Left hindlimb (tissue), 1 donor: Measurements from ENCODE around the gene LARP4B.

ENCODE experiments used
- DNase-seq: peaks from one replicate; pipeline ENCODE4 v3.0.0-alpha.2; 2018

The LARP4B gene

DNA sequence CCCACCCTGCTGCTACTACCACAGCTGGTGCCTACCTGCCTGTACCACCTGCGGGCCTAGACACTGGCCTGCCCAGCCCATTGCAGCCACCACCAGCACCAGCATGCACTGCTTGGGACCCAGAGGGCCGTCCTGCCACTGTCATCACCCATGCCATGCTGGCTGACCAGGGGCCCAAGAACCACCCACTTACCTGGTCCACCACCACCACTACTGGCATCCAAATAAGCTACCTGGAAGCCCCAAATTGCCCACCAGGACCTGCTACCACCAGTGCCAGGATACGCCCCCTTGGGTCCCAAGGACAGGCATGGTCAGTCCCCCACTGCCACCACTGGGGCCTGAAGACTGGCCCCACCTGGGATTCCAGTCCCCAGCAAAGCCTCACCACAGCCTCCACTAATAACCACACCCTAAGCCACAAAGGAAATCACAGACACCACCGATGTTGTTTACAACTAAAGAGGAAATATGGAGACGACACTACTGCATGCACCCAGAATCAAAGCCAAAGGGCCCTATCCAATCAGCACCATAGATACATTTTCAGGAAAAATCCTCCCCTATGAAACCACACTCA is 171.5 kb downstream of the LARP4B start:
- DNase-seq = no peak
